ENCODE results near the gene DPYD. TPM values are rescaled to one million over a fixed set of nuclear protein-coding genes. Genes with fewer than 3 reads are reported as not detected.

DPYD gene
- total RNA-seq, 1 donor: 81.4 TPM

DNA sequence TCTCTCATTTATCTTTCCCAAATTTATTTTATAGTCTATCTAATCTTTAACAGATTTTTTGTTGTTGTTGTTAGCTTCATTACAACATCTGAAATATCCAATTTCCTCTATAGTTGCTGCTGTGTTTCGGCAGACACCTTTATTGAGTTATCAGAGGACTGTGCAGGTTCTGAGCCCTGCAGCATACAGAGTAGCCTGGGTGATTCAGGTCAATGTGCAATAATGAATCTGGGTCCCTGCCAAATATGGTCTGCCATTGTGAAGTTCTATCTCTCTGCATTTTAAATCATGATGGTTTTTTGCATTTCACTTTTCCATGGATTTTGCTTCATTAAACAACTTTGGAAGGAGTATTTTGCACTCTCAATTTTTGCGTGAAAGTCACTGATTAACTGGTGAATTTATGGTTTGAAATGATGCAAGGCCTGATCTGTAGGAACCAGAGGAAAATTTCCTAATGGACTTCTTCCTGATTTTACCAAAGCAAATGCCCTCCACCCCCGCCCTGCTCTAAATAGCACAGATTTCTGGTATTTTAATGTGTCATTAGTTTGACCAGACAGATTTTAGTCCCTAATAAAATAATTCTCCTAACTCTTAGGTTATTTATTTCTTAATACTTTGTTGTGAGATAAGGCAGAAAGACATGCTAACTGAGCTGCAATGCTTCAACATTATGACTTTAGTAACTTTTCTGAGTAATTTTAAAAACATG, 797.0 kb downstream of the DPYD start:
- Histone ChIP-seq H2AFZ (ENCODE audit: low read length) (no peak overlapping the region), H3K4me2 (ENCODE audit: insufficient read depth, low read length) (no peak overlapping the region), H3K27ac (ENCODE audit: low read depth, low read length) (no peak overlapping the region), H3K4me3 (ENCODE audit: insufficient read depth, low read length) (no peak overlapping the region), H3K36me3 (ENCODE audit: insufficient read depth, low read length) (no peaks in the 10 kb centered on the region), H3K4me1 (ENCODE audit: insufficient read depth, low read length) (no peaks in the 10 kb centered on the region), H3K27me3 (ENCODE audit: insufficient read depth, low read length) (no peaks in the 10 kb centered on the region), H3K79me2 (ENCODE audit: insufficient read depth, low read length) (no peaks in the 10 kb centered on the region), H4K20me1 (ENCODE audit: insufficient read depth, low read length) (no peaks in the 10 kb centered on the region), H3K9me3 (ENCODE audit: low read depth, low read length) (peaks cover 2% of the 10 kb centered on the region)
- DNase-seq (ENCODE audit: insufficient read length, low spot score, missing footprints): no peak
- TF ChIP-seq, protein P1, sequence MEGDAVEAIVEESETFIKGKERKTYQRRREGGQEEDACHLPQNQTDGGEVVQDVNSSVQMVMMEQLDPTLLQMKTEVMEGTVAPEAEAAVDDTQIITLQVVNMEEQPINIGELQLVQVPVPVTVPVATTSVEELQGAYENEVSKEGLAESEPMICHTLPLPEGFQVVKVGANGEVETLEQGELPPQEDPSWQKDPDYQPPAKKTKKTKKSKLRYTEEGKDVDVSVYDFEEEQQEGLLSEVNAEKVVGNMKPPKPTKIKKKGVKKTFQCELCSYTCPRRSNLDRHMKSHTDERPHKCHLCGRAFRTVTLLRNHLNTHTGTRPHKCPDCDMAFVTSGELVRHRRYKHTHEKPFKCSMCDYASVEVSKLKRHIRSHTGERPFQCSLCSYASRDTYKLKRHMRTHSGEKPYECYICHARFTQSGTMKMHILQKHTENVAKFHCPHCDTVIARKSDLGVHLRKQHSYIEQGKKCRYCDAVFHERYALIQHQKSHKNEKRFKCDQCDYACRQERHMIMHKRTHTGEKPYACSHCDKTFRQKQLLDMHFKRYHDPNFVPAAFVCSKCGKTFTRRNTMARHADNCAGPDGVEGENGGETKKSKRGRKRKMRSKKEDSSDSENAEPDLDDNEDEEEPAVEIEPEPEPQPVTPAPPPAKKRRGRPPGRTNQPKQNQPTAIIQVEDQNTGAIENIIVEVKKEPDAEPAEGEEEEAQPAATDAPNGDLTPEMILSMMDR (IDR thresholded peaks at IDR 0.05; ENCODE audit: extremely low read depth, low read depth, low read length): no peak

DNA sequence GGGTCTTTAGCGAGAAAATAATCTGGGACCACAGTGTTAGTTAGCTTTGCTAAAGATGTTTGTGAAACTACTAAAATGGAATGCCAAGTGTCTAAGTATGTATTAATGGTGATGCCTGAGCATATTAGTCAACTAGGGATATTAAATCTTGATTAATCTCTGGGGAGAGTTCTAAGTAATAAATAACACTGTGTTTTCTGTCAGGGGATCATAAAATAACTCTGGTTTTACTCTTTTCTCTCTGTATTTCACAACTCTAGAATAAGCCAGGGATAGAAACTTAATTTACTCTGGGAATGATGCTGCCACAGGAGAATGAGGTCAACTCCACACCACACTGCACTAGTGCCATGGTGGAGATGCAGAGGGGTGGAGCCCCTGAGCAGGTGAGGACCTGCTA, 800.0 kb downstream of the DPYD start:
- DNase-seq (ENCODE audit: insufficient read length, low spot score, missing footprints): no peak
- Histone ChIP-seq H3K4me1 (ENCODE audit: insufficient read depth, low read length) (no peaks in the 10 kb centered on the region), H3K4me2 (ENCODE audit: insufficient read depth, low read length) (no peak overlapping the region), H3K4me3 (ENCODE audit: insufficient read depth, low read length) (no peak overlapping the region), H3K9me3 (ENCODE audit: low read depth, low read length) (peaks cover 2% of the 10 kb centered on the region), H2AFZ (ENCODE audit: low read length) (no peak overlapping the region), H3K36me3 (ENCODE audit: insufficient read depth, low read length) (no peaks in the 10 kb centered on the region), H3K27ac (ENCODE audit: low read depth, low read length) (no peak overlapping the region), H3K27me3 (ENCODE audit: insufficient read depth, low read length) (no peaks in the 10 kb centered on the region), H4K20me1 (ENCODE audit: insufficient read depth, low read length) (no peaks in the 10 kb centered on the region), H3K79me2 (ENCODE audit: insufficient read depth, low read length) (no peaks in the 10 kb centered on the region)
- TF ChIP-seq, protein P1 (IDR thresholded peaks at IDR 0.05; ENCODE audit: extremely low read depth, low read depth, low read length): no peak

DNA sequence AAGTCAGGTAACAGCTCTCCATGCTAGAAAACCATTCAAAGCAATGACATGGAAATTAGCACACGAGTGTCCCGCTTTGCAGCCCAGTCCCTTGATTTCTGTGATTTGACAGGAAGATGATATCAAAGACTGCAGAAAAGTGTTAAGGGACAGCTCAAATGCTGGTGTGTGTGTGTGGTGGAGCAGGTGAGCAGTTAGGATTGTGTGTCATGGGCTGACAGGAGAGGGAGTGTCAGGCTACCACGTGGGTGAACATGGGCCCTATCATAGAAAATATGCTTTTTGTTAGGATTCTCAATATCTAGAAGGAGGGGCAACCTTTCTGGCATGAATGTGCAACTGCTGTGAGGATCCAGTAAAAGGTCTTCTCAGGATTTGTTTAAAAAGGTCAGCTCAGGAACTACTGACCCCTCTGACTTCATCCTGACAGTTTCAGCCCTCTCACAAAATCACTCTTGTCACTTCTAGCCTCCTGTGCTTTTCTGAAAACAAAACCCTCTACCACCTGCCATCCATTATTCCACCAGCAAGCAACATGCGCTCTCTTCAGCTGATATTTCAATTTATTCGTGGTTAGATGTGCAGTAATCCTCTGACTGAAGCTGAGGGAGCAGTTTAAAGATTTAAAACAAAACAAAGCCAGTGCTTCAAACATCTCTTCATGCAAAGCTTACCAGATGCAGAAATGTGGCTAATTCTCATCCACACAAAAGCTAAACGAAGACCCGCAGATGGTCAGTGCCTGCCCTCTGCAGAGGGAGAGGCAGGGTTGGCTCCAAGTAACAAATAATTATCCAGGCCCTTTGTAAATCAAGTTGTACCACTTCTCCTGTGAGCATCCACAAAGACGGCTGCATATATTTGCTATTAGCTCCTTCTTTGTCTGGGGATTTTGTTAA, 801.3 kb downstream of the DPYD start:
- no peaks in the 10 kb centered on the region for H3K27me3 ChIP-seq (ENCODE audit: insufficient read depth, low read length)
- no peaks in the 10 kb centered on the region for H3K36me3 ChIP-seq (ENCODE audit: insufficient read depth, low read length)
- no peak for DNase-seq (ENCODE audit: insufficient read length, low spot score, missing footprints)
- H3K4me2 ChIP-seq (ENCODE audit: insufficient read depth, low read length): no peak overlapping the region
- no peak overlapping the region for H2AFZ ChIP-seq (ENCODE audit: low read length)
- no peaks in the 10 kb centered on the region for H4K20me1 ChIP-seq (ENCODE audit: insufficient read depth, low read length)
- TF ChIP-seq, protein P1 (IDR thresholded peaks at IDR 0.05; ENCODE audit: extremely low read depth, low read depth, low read length): no peak
- H3K9me3 ChIP-seq (ENCODE audit: low read depth, low read length): peaks cover 2% of the 10 kb centered on the region
- H3K4me3 ChIP-seq (ENCODE audit: insufficient read depth, low read length): no peak overlapping the region
- no peak overlapping the region for H3K27ac ChIP-seq (ENCODE audit: low read depth, low read length)
- H3K4me1 ChIP-seq (ENCODE audit: insufficient read depth, low read length): no peaks in the 10 kb centered on the region
- H3K79me2 ChIP-seq (ENCODE audit: insufficient read depth, low read length): no peaks in the 10 kb centered on the region

DNA sequence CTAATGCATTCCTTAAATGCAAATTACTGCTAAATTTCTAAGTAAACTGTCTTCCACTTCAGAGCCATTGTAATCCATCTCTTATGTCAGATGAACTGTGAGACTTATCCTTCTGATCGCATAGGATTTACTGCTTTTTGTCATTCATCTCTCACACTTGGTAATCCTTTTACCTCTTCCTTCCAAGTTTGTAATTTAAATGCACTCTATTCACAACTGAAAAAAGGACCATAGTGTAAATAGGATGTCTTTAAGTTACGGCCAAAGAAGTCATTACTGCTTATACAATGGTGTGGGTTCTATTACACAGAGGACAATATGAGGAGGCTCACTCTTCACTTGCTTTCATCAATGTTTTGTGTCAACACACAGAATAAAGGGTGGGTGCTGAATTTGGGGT, 806.0 kb downstream of the DPYD start:
- H2AFZ ChIP-seq (ENCODE audit: low read length): no peak overlapping the region

More for the DNA sequence above, 806.0 kb downstream of the DPYD start:
- DNase-seq (ENCODE audit: insufficient read length, low spot score, missing footprints): no peak
- H3K27ac ChIP-seq (ENCODE audit: low read depth, low read length): no peak overlapping the region
- H3K4me2 ChIP-seq (ENCODE audit: insufficient read depth, low read length): no peak overlapping the region
- H3K36me3 ChIP-seq (ENCODE audit: insufficient read depth, low read length): no peaks in the 10 kb centered on the region
- TF ChIP-seq, protein P1 (IDR thresholded peaks at IDR 0.05; ENCODE audit: extremely low read depth, low read depth, low read length): no peak
- H3K9me3 ChIP-seq (ENCODE audit: low read depth, low read length): no peaks in the 10 kb centered on the region
- H3K79me2 ChIP-seq (ENCODE audit: insufficient read depth, low read length): no peaks in the 10 kb centered on the region
- no peaks in the 10 kb centered on the region for H4K20me1 ChIP-seq (ENCODE audit: insufficient read depth, low read length)
- H3K4me1 ChIP-seq (ENCODE audit: insufficient read depth, low read length): no peaks in the 10 kb centered on the region
- H3K27me3 ChIP-seq (ENCODE audit: insufficient read depth, low read length): no peaks in the 10 kb centered on the region
- no peak overlapping the region for H3K4me3 ChIP-seq (ENCODE audit: insufficient read depth, low read length)
